Measurements from ENCODE around the gene RNF186. TPM values are rescaled to one million over a fixed set of nuclear protein-coding genes. Genes with fewer than 3 reads are reported as not detected.
"Not testable (repeated sequence)": the region's sequence is repeated elsewhere in the genome, so short reads cannot be mapped to it uniquely, and the experiment has no call there.

The RNF186 gene
- total RNA-seq, 1 donor from 2014 or later: not detected

- no peaks in the 10 kb centered on the region for H3K36me3 Mint-ChIP-seq (ENCODE audit: insufficient read depth)
- no peak overlapping the region for H3K4me3 Mint-ChIP-seq (ENCODE audit: low read depth)
- TF ChIP-seq CTCF (IDR thresholded peaks at IDR 0.05; ENCODE audit: unreplicated experiment): no peak
- no peaks in the 10 kb centered on the region for H3K4me1 Mint-ChIP-seq (ENCODE audit: low read depth)
- no peak for DNase-seq (ENCODE audit: low spot score, unreplicated experiment)
- H3K27me3 Mint-ChIP-seq: peaks cover 3% of the 10 kb centered on the region
- no peaks in the 10 kb centered on the region for H3K9me3 Mint-ChIP-seq (ENCODE audit: low read depth)
- no peak overlapping the region for H3K27ac Mint-ChIP-seq
Observed at GRCh38 chr1:19850214-19850613, 35.1 kb upstream of the RNF186 start.

- not testable (repeated sequence) for H3K27ac Mint-ChIP-seq; H3K36me3 Mint-ChIP-seq (ENCODE audit: insufficient read depth); H3K27me3 Mint-ChIP-seq; H3K9me3 Mint-ChIP-seq (ENCODE audit: low read depth); H3K4me1 Mint-ChIP-seq (ENCODE audit: low read depth); DNase-seq (ENCODE audit: low spot score, unreplicated experiment); H3K4me3 Mint-ChIP-seq (ENCODE audit: low read depth)
Observed at GRCh38 chr1:19849307-19849706, 34.2 kb upstream of the RNF186 start.

- not testable (repeated sequence) for H3K27ac Mint-ChIP-seq; H3K27me3 Mint-ChIP-seq; H3K9me3 Mint-ChIP-seq (ENCODE audit: low read depth); H3K4me3 Mint-ChIP-seq (ENCODE audit: low read depth); H3K36me3 Mint-ChIP-seq (ENCODE audit: insufficient read depth); H3K4me1 Mint-ChIP-seq (ENCODE audit: low read depth); DNase-seq (ENCODE audit: low spot score, unreplicated experiment)
Observed at GRCh38 chr1:19847334-19847733, 32.3 kb upstream of the RNF186 start.

GRCh38 chr1:19846338-19846737 is 31.3 kb upstream of the RNF186 start:
- Mint-ChIP-seq H3K4me3 (ENCODE audit: low read depth) (no peak overlapping the region), H3K27me3 (peaks cover 3% of the 10 kb centered on the region), H3K36me3 (ENCODE audit: insufficient read depth) (no peaks in the 10 kb centered on the region), H3K27ac (no peak overlapping the region), H3K4me1 (ENCODE audit: low read depth) (peaks cover 3% of the 10 kb centered on the region), H3K9me3 (ENCODE audit: low read depth) (no peaks in the 10 kb centered on the region)
- no peak for TF ChIP-seq CTCF (IDR thresholded peaks at IDR 0.05; ENCODE audit: unreplicated experiment)
- no peak for DNase-seq (ENCODE audit: low spot score, unreplicated experiment)

- Mint-ChIP-seq H3K27me3 (no peaks in the 10 kb centered on the region), H3K4me3 (ENCODE audit: low read depth) (no peak overlapping the region)
Observed at GRCh38 chr1:19845555-19845954, 30.5 kb upstream of the RNF186 start.

GRCh38 chr1:19844731-19845495 is 29.8 kb upstream of the RNF186 start:
- Mint-ChIP-seq H3K4me1 (ENCODE audit: low read depth) (peaks cover 3% of the 10 kb centered on the region), H3K27me3 (no peaks in the 10 kb centered on the region), H3K36me3 (ENCODE audit: insufficient read depth) (no peaks in the 10 kb centered on the region), H3K27ac (no peak overlapping the region), H3K4me3 (ENCODE audit: low read depth) (no peak overlapping the region), H3K9me3 (ENCODE audit: low read depth) (no peaks in the 10 kb centered on the region)
- TF ChIP-seq CTCF (IDR thresholded peaks at IDR 0.05; ENCODE audit: unreplicated experiment): no peak
- no peak for DNase-seq (ENCODE audit: low spot score, unreplicated experiment)

More at GRCh38 chr1:19845555-19845954, 30.5 kb upstream of the RNF186 start:
- no peak for TF ChIP-seq CTCF (IDR thresholded peaks at IDR 0.05; ENCODE audit: unreplicated experiment)
- Mint-ChIP-seq H3K27ac (no peak overlapping the region), H3K36me3 (ENCODE audit: insufficient read depth) (no peaks in the 10 kb centered on the region), H3K9me3 (ENCODE audit: low read depth) (no peaks in the 10 kb centered on the region), H3K4me1 (ENCODE audit: low read depth) (peaks cover 3% of the 10 kb centered on the region)
- DNase-seq (ENCODE audit: low spot score, unreplicated experiment): no peak

Data from progenitor cell of endocrine pancreas (in vitro differentiated cells).